GM18868 (cell line): Measurements from ENCODE around the gene GRPEL1.

Source experiments
- ATAC-seq: cut with Tn5 transposase; IDR thresholded peaks from one replicate; pipeline ENCODE4 v1.9.1; 2021; ENCODE audit warnings: mild to moderate bottlenecking, moderate library complexity; ENCODE audit not compliant: unreplicated experiment

Gene GRPEL1

DNA sequence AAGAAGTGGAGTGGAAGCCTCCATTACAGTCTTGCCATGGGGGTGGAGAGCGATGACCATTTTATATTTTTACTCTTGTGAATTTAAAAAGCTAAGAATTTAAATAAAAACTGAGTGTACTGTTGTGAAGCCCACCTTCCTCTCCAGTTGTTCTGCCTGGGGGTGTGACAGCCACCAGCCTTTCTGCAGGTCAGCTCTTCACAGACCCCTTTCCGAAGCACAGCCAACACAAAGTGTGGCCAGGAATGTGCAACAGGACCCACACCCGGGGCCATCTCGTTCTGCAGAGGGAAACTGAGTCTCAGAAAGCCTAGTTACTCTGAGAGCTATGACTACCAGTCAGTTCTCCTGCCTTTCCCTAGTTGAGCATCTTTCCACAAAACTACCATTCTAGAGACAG lies 1.4 kb downstream of the GRPEL1 start:
- no peak for ATAC-seq

- ATAC-seq = no peak
These were observed 1.9 kb downstream of the GRPEL1 start for GRCh38 chr4:7066006-7066405.

GRCh38 chr4:7063362-7063761 lies 4.5 kb downstream of the GRPEL1 start:
- ATAC-seq = no peak

DNA sequence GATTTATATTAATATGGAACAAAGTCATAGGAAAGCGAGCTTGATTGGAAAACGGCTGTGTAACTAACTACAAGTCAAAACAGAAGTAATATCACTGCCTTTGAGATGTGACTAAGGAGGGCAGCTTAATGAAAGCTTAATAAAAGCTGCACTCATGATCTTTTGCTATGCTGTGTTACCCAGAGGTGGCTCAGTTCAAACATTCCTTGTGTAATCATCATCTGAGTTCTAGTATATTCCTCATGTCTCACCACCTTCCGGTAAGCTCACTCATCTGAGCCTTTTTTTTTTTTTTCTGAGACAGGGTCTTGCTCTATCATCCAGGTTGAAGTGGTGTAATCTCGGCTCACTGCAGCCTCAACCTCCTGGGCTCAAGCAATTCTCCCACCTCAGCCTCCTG lies 5.0 kb downstream of the GRPEL1 start:
- ATAC-seq = no peak

- ATAC-seq = no peak
These were observed 6.0 kb downstream of the GRPEL1 start for GRCh38 chr4:7061815-7062214.

- no peak for ATAC-seq
These were observed 7.3 kb downstream of the GRPEL1 start for GRCh38 chr4:7060346-7061150.

- no peak for ATAC-seq
These were observed 8.2 kb downstream of the GRPEL1 start for GRCh38 chr4:7059662-7060061.

- peak; percentile 26 for ATAC-seq
These were observed 9.1 kb downstream of the GRPEL1 start for GRCh38 chr4:7058792-7059191.

GRCh38 chr4:7055990-7056325 lies 11.9 kb downstream of the GRPEL1 start:
- no peak for ATAC-seq

DNA sequence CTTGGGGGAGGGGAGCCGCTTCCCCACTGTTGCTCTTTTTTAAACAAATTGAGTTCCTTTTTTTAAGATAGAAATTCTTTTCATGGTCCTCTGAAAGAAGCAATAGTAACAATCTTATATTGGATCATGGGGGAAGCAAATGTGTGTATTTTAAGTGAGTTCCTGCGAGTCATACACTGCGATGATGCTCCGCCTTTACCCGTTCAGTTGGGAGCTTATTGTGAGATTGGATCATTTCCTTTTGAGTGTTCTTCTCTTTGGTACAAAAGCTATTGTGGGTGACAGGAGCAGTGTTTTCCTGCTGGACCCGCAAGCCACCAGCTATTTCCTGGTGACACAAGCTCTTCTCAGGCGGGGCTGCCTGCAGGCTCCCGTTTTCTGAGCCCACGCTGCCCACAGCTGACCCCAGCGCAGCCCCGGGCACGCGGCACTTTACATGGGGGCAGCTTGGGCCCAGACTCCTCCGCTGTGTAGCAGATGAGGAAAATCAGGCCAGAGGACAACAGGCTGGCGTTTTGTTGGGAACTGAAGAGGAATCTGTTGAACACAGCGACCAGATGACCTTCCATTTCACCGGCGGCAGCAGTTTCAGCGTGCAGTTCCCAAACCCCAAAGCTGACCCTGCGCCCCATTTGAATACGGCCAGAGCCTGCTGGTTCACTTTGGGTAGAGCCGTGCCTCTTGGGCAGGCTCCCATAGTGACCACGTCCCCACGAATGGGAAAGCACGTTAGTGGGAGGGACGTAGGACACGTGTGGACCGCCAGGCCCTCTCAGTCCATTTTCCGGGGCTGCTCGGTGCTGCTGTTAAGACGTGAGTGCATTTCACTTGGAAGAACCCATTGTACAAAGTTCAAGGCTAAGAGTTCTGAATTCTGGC lies 12.5 kb downstream of the GRPEL1 start:
- no peak for ATAC-seq

GRCh38 chr4:7054106-7054880 lies 13.6 kb downstream of the GRPEL1 start:
- no peak for ATAC-seq

DNA sequence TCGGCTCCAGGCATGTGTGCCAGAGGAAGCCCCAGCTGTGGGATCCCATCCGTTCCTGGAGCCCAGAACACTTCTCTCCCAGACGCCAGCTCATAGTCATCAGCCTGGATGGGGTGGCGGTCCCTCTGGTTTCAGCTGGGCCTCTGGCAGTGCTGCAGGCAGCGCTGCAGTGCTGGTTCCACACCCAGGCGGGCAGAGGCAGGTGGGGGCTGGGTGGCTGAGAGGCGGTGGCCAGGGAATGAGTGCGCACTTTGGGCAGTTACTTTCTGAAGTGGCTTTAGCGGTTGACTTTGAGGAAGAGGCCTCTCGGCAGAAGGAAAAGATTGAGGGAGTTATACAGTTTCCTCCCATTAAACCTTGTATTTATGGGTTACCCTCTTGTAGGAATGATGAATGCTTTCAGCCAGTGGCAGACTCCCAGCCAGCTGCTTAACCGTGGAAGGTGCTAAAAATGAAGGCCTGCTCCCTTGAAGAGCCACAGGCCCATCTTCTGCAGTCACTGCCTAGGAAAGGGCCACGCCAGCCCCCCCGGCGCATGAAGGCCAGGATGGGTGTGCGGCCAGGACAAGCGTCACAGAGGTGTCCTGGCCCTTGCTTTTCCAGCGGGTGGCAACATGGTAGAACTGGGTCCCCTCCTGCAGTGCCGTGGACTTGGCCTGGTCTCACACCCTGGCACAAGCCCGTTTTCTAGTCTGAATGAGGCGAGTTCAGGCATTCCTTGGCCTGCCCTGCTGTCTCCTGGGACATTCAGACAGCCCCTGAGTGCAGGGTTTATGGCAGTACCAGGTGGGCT lies 14.7 kb downstream of the GRPEL1 start:
- no peak for ATAC-seq

DNA sequence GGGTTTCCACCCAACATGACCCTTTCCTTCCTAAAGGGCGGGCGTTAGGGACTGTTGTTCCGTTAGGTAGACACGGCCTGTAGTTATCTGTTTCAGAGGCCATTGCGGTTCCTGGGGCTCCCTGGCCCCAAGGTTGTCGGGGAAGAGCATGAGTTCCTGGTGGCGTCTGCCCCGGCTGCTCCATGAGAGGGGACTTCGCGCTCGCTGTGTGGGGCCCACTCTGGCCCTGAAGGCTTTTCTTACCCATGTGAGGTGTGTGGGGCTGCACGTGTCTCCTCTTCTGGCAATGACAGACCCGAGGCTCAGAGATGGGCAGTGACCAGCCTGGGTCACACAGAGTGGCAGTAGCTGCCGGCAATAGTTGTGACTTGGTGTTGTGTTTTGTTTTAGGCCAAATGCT lies 15.6 kb downstream of the GRPEL1 start:
- no peak for ATAC-seq

DNA sequence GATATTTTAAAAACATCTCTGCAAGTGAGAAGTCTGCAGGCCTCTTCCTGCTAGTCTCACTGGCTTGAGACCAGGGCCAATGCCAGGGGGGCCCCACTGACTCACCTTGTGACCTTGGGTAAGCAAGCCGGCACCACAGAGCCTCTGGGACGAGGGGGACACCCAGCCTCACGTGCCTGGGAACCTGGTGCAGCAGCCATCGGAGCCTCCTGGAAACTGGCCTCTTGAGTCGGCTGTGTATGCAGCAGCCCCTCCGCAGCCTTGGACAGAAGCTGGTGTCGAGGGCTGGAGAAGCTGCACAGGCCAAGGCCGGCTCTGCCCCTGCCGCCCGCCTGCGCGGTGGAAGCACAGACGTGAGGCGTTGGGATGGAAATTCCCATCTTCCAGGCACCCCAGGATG lies 16.0 kb downstream of the GRPEL1 start:
- no peak for ATAC-seq

- no peak for ATAC-seq
These were observed 16.7 kb downstream of the GRPEL1 start for GRCh38 chr4:7051144-7051495.

DNA sequence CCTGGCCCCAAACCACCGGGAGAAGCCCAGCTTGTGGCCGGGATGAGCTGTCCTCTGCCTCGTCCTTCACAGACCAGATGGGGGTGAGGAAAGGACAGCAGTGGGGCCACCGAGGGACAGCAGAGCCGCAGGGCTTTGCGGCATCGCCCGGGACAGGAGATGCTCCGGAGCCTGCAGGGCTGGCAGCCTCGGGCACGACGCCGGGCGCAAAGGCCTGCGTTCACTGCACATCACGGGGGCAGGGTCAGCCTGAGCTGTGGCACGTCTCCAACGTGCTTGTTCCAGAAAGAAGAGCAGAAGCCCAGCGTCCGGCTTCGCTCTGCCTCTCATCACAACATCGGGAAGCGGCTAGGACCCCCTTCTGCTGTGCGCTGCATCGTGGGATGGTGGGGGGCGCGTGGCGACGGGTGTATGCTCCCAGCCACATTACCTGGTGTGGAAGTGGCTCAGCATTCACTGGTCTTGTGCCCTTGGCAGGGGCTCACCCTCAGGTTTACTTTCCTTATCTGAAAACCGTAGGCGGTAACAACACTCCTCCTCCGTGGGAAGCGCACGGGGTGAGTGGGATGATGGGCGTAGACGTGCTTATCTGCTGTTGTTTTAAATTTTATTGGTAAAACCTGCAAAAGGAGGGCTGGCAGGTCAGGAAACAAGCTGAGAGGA lies 17.3 kb downstream of the GRPEL1 start:
- ATAC-seq = no peak

GRCh38 chr4:7049739-7050138 lies 18.1 kb downstream of the GRPEL1 start:
- ATAC-seq = no peak

- ATAC-seq = no peak
These were observed 18.6 kb downstream of the GRPEL1 start for GRCh38 chr4:7049295-7049694.

DNA sequence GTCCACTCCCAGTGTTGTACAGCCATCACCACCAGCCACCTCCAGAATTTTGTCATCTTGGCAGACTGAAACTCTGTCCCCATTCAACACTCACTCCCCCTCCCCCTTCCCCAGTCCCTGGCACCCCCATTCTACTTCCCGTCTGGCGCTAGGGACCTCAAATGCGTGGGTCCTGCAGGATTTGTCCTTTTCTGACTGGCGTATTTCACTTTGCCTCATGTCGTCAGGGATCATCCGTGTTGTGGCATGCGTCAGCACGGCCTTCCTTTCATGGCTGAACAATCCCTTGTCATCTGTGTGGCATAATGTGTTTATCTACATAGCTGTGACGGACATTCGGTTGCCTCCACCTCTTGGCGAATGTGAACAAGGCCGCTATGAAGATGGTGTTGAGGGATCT lies 19.2 kb downstream of the GRPEL1 start:
- no peak for ATAC-seq

DNA sequence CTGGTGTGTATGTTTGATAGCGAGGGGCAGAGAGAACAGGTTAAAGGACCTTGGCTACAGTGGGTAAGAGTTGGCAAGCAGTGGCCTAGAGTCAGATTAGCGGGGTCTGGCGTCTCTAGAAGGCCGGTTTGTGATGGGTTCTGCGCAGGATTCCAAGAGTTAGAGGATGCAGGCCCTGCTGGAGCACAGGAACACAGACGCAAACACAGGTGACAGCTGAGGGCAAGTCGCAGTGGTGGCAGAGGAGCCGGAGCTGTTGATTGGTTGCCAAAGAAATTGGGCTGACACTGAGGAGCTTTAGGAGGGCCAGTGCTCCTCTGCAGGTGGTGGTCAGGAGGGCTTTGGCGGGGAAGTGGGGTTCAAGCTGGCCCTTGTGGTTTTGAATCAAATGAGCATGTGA lies 20.9 kb downstream of the GRPEL1 start:
- ATAC-seq = no peak
